ENCODE results near the gene DDX52.

DNA sequence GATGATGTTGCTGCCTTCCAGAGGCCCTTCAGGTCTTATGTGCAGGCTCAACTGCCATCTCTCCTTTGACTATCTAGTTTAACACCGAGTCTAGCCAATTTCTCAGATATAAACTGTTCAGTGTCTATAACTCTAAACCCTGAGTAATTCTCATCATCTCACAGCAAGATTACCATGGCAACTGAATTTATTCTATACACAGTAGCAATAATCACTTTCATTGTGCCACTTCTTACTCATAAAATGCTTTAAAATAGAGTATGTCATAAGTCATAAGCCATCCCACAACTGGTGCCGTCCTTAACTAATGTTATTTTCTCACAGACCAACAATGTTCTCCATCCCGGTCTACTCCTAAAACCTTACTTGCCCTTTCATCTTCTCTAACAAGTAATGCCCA is 79.0 kb downstream of the DDX52 start:
- TF ChIP-seq GATA2 (IDR thresholded peaks at IDR 0.05; ENCODE audit: low read depth, low read length) (no peak), GATA3 (IDR thresholded peaks at IDR 0.05; ENCODE audit: low read depth, low read length) (no peak)
